GM19035 (cell line): ENCODE measurements around the gene PITPNC1.
A peak's percentile ranks its signal among the peaks of the same experiment; 100 is the strongest.
"Not testable (repeated sequence)": the region's sequence is repeated elsewhere in the genome, so short reads cannot be mapped to it uniquely, and the experiment has no call there.

Experiments used
- ATAC-seq: cut with Tn5 transposase; IDR thresholded peaks from one replicate; pipeline ENCODE4 v1.9.1; 2021; ENCODE audit not compliant: unreplicated experiment

The PITPNC1 gene

DNA sequence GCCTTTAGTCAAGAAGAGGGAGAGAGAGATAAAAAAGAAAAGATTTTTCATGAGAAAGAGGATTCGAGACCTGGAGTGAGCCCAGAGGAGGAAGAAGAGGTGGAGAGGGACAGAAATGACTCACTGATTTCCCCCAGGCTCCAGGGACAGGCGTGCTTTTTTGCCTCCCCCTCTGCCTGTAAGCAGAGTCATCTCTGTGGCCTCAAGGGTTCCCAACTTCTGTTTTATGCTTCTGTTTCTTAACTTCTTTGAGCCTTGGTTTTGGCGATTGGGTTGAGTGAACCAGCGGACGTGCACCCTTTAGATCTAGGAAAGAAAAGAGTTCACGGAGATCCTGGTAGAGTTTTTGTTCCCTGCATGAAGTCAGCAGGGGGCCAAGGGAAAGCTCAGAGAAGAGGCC, 192.8 kb downstream of the PITPNC1 start:
- no peak for ATAC-seq

DNA sequence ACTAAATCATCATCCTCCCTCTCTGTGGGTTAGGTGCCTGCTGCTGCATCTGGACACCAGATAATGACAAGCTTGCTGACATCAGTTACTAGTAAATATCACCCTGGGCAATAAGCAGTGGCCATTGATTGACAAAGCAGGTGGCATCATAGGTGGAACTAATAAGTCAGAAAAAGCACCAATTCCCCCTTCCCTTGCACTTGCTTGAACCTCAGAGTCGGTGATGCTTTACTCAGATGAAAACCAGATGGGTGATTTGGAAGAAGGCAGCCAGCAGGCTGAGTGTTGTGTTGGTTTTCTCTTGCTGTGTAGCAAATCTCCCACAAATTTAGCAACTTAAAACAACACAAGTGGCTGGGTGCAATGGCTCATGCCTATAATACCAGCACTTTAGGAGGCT, 193.7 kb downstream of the PITPNC1 start:
- no peak for ATAC-seq

DNA sequence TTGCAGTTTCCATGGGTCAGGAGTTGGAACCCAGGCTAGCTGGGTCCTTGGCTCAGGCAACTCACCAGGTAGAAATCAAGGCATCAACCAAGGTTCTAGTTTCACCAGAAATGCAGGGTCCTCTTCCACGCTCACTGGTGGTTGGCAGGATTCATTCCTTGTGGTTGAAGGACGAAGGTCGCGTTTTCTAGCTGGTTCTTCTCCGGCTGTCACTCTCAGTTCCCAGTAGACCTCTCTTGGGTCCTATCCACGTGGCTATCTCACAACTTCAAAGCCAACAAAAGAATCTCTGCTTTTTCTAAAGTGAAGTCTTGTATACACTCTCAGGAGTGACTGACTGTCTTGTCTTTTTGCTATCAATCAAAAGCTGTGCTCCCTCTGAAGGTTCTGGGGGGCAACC, 194.4 kb downstream of the PITPNC1 start:
- ATAC-seq: no peak

DNA sequence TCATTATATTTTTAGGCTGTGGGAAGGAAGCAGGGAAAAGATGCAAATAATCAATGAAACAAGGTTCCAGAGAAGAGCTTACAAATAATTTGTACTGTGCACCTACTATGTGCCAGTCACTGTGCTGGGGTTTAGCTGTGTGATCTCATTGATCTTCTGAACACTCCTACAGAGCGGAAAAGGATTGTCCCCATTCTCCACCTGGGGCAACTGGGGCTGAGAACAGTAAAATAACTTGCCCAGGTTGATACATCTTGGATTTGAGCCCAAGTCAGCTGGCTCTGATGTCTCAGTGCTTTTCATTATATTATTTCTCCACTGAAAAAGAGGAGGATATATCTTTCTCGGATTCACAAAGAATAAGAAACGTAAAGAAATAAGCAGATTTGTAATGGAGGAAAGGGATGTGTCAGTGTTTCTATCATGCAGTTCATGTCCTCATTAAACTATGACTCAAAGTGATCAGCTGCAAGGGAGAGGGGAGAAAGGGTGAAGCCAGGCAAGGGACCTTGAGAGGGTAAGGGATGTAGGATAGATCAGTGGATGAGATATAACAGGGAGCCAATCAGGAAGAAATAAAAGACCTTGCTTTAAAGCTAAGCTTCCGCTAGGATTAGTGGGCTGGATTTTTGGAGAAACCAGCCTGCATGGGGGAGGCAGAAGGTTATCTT, 197.0 kb downstream of the PITPNC1 start:
- ATAC-seq: peak; percentile 9

DNA sequence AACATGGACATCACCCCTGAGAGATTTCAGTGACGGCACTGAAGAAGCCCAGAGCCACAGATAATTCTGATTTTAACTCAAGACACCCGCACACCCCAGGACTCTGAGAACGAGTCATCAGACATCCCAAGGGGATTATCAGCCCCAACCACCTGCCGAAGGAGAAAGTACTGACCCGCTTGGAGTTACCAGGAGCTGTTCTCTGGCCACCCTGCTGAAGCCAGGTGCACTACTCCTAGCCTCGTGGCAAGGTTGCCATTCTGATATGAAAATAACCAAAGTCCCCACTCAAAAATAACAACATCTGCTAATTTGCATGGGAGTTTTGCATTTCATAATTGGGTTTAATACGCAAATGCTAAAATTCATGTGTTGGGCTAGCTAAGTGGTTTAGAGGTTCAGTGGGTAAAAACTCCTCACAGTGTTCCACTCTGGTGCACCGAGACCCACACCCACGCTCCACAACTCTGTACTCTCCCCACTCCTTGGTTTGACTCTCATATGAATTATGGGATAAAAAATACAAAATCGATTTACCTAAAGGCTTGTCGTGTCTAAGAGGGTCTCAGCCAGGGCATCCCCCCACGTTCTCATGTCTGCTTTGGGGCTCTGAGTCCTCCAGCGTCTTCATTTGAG, 197.7 kb downstream of the PITPNC1 start:
- ATAC-seq: peak; percentile 39

DNA sequence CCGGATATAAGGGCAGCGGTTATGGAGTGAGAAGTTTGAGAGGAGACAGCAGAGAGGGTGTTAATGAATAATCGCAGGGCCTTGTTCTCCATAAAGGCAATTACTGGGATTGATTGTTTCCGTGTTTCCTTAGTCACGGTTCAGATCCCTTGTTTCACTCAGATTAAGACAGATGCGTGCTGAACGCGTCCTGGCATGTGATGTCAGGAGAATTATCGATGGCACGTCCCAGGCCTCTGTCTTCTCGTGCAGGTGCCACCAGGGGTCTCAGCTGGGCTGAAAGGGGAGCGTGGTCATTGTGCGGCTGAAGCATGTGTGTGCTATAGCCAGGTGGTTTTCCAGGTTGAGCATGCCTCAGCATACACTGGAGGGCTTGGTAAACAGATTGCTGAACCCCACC, 198.2 kb downstream of the PITPNC1 start:
- ATAC-seq: peak; percentile 31

DNA sequence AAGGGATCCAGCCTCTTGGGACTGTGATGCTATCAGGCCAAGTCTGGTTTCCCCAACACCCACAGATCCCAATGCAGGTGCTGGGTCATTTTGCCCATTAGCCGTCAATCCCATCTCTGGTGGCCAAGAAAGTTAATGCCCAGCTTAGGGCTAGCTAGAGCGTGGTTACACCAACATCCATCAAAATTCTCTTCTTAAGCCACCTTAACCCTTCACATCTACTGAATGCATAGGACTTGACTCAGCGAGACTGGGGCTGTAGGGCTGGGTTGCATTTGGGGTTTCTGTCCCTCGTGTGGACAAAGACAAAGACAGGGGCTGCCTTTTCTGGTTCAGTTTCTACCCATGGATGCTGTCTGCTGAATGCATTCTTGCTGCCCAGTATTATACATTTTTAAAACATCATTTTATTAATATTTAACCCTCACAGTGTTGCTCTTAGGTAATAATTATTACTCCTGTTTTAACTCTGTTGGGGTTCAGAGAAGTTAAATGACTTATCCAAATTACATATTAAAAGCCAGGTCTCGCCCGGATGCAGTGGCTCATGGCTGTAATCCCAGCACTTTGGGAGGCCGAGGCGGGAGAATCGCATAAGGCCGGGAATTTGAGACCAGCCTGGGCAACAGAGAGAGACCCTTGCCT, 199.5 kb downstream of the PITPNC1 start:
- ATAC-seq: no peak

DNA sequence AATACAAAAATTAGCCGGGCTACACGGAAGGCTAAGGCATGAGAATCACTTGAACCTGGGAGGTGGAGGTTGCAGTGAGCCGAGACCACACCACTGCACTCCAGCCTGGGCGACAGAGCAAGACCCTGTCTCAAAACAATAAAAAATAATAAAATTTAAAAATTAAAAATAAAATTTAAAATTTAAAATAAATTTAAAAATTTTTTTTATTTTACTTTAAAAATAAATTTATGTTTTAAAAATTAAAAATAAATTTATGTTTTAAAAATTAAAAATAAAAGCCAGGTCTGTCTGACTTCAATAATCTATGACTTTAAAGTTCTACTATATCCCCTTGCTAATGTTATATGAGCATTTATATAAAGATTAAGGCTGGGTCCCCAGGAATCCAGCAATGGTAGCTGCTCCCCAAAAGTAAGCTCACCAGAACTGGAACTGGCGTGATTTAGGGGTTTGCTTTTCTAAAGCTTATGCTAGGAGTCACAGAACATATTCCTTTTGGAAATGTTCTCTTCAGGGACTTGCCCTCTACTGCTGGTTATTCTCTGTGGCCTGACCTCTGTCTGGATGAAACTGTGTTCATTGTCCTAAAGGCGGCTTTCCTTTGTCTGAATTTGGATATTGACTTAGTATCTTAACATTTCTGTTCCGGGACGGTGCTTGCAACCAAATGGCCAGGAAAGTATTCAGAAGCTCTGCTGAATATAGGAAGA, 200.5 kb downstream of the PITPNC1 start:
- ATAC-seq: no peak

DNA sequence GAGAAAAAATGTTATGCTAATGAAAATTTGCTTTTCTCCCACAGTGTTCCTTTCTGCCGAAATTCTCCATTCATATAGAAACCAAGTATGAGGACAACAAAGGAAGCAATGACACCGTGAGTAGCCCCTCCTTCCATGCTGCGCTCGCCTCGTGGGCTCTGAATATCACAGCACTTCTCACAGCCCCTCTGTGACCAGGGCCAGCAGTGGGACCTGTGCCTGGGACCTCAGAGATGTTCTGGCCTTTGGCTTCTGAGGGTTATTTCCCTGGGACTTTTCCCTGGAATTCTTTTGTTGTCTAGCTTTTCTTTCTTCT, 201.0 kb downstream of the PITPNC1 start:
- ATAC-seq: no peak

DNA sequence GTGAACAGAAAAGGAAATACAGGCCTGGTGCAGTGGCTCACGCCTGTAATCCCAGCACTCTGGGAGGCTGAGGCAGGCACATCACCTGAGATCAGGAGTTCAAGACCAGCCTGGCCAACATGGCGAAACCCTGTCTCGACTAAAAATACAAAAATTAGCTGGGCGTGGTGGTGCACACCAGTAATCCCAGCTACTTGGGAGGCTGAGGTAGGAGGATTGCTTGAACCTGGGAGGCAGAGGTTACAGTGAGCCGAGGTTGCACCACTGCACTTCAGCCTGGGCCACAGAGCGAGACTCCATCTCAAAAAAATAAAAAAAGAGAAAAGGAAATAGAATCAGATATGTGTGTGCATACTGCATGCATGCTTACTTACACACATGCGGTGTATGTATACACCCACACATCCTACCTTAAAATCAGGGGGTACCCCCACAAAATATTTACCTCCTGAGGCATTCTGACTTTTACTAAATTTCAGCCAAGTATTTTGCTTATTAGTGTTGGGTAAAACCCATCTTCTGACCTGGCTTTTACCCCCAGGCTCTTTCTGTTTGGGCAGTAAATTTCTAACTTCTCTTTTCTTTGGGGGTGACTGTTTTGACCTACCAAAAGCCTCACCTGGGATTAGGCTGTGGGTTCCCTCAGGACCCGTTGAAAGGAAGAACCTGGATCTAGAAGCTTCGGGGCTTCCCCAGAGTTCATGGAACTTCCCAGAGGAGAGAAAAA, 201.8 kb downstream of the PITPNC1 start:
- not testable (repeated sequence) for ATAC-seq

DNA sequence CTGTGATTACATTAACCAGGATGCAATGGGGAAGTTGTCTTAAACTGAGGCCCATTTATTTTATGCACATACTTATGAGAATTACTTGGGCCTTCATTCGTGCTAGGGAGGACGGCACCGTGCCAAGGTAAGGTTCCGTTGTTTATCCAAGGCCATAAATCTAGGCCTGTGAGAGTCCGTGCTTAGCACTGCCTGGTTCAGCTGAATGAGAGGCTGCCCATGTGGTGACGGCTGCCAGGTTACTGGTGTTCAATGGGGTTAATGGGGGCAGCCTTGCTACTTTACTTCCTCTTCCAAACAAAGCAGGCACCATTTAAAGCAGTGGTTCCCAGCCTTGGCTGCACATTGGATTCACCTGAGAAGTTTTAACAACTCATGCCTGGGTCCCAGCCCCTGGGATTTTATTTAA, 205.6 kb downstream of the PITPNC1 start:
- ATAC-seq: no peak

DNA sequence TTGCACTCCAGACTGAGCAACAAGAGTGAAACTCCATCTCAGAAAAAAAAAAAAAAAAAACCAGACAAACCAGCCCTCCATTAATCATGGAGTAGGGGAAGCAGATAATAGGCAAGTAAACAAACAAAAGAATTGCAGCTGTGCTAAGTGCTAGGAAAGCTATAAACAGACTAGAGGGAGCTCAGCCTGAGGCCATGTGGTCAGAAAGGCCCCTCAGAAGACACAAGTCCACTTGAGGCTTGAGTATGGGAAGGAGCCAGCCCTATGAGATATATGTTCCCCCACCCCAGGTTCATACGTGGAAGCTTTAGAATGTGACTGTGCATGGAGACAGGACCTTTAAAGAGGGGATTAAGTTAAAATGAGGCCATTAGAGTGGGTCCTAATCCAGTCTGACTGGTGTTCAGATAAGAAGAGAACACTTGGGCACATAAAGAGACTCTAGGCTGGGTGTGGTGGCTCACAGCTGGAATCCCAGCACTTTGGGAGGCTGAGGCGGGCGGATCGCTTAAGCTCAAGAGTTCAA, 208.1 kb downstream of the PITPNC1 start:
- no peak for ATAC-seq

DNA sequence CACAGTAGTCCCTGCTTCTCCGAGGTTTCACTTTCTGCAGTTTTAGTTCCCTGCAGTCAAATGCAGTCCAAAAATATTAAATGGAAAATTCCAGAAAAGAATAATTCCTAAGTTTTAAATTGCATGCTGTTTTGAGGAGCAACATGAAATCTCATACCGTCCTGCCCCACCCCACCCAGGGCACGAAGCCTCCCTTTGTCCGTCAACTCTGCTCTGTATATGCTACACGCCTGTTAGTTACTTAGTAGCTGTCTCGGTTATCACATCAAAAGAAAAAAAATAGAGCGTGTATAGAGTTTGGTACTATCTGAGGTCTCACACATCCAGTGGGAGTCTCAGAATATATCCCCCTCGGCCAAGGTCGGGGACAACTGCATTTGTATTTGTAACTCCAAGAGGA, 211.2 kb downstream of the PITPNC1 start:
- ATAC-seq: no peak

DNA sequence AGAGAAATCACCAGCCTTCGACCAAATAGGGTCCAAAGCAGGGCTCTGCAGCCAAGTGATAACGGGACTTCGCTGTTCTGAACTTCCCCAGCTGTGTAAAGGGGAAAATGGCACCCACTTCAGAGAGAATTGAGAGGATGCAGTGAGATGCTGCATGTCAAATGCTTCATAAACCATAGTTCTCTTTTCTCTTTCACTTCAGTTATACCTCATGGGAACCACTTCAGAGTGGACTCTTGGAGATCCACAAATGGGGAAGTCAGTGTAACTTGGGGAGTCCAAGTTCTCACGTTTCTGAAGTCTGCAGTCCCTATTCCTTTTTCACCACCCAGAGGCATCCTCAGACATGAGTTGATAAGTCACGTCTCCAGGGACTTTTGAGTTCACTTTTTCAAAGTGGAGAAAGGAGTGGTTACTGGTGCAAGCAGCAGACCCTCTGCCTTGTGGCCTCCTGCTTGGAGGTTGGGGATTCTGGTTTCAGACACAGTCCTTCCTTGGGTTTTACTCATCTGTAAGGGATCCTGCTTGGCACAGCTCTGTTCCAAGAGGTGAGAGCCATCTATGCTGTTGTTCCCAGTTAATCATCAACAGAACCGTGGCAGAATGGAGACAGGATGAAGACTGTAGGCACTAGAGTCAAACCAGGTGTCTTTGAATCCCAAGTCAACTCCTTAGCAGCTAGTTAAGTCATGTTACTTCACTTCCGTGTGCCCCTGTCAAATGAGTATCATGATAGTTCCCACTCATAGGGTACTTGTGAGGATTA, 217.2 kb downstream of the PITPNC1 start:
- ATAC-seq: peak; percentile 52

DNA sequence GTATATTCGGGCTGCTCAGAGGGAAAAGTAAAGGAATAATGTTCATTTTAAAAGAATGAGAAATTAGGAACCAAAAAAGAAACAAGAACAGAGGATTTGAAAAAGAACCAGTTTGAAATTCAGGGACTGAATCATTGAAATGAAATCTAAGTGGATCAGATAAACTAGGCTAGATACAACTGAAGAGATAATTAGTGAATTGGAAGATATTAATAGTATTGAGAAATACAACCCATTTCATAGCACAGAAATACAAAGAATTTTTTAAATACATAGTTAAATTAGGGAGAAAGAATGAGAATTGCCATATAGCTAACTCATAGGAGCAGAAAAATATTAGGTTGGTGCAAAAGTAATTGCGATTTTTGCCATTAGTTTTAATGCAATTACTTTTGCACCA, 223.3 kb downstream of the PITPNC1 start:
- ATAC-seq: no peak

DNA sequence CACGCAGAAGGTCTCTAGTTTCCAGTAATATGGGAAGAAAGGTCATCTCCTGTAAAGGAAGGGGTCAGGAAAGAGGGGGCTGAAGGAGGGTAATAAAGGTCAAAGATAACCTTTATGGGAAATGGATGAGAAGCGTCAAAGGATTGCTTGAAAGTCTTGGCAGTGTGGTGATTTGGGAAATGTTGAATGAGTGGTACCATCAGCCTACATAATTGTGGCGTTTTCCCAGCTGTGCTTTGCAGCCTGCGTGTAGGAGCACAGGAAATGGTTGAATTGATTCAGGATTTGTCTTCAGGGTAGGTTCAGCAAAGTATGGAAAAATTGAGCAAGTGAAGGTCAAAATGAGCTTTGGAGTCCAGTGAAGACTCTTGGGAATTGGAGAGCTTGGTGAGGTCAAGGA, 224.8 kb downstream of the PITPNC1 start:
- ATAC-seq: no peak

DNA sequence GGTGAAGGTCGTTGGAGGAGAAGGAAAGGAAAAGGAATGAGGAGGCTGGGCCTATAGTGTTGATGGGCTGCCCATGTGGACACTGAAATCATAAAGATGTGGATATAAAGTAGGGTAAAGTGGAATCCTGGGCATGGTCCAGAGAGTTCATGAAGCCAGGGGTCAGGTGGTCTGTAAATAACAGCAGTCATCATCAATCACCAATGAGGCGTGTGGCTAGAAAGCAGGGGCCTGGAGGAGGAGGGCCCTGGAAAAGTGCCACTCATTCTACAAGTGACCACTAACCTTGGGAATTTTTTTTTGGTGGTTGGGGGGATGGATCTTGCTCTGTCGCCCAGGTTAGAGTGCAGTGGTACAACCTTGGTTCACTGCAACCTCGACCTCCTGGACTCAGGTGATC, 225.4 kb downstream of the PITPNC1 start:
- ATAC-seq: no peak

DNA sequence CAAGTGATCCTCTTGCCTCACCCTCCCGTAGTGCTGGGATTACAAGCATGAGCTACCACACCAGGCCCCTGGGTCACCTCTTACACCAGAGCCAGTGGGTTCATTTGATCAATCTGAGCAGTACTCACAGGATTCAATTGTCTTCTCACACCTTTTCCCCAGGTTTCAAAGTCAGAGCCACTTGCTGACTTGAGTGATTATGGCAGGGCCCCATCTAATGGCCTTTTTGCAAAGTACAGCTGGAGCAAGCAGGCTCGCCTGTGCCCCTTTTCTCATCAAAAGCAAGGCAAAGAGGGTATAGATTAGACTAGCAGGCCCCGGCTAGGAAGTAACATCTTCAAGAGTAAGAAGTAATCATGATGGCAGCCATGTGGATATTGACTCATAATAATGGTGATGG, 225.9 kb downstream of the PITPNC1 start:
- no peak for ATAC-seq

DNA sequence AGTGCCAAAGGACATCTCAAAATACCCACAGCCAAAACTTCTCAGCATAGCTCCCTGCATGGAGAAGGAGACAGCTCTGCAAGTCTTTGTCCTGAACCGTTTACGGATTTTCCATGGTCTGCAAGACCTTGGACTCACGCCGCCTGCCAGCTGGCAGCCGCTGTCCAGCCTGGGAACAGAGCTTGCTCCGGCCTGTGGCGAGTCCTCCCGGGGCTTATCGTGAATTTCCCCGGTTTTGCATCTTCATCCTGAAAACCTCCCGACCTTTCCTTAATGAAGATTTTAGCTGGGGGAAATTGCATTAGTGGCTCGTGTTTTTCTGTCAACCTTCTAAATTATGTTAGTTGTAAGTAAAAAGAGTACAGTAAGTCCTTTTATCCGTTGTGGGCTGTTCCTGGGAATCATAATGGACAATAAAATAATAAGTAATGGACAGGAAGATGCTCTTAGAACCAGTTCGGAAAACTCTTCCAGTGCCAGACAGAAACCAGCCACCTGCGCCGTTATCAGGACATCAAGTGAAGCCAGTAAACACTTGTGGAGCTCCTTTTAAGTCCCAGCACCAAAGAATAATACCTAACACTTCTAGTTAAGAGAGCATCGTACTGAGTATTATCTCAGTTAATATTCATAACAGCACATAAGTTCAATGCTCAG, 228.3 kb downstream of the PITPNC1 start:
- no peak for ATAC-seq

DNA sequence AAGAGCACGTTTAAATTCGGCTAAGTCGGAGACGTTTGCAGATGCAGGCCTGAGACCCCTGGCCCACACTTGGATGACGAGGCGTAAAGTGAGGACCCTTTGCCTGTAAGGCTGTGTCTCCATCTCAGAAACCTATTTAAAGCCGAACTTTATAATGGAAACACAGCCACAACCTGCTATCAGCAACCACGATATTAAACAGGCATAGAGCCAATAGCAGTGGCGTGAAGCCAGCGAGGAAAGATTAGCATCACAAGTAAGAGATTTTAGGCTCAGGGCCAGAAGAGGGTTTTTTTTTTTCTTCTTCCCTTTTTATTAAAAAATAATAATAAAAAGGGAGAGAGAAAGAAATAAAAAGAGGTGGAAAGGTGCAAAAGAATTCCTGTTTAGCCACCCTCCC, 229.4 kb downstream of the PITPNC1 start:
- no peak for ATAC-seq
